NCI-H1930 (cell line): ENCODE data around the gene POFUT2.
A peak's percentile ranks its signal among the peaks of the same experiment; 100 is the strongest.

Experiments
- DNase-seq, 2 experiments: peaks; one replicate each; lab custom pipeline; 2025; lab: John Stamatoyannopoulos, UW

The POFUT2 gene

DNA sequence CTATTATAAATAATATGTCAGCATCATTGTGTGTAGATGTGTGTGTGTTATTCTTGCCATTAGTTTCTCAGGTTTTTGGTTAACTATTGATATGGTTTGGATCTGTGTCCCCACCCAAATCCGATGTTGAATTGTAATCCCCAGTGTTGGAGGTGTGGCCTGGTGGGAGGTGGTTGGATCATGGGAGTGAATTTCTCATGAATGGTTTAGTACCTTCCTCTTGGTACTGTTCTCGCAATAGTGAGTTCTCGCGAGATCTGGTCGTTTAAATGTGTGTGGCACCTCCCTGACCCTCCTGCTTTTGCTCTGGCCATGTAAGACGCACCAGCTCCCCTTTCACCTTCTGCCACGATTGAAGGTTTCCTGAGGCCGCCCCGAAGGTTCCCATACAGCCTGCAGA lies 9.6 kb upstream of the POFUT2 start:
- no peak for DNase-seq

DNA sequence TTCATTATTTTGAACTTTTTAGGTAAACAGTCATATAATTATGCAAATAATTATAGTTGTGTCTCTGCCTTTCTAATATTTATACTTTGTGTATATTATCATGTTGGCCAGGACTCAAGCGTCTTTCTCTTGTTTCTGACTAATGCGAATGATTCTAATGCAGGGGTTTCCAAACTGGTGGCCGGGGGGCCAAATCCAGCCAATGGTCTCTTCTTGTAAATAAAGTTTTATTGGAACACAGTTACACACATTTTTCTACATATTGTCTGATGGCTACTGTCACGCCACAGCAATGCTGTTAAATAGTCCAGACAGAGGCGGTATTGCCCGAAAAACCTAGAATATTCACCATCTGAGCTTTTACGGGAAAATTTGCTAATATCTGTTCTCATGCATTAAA lies 8.9 kb upstream of the POFUT2 start:
- DNase-seq = no peak

DNA sequence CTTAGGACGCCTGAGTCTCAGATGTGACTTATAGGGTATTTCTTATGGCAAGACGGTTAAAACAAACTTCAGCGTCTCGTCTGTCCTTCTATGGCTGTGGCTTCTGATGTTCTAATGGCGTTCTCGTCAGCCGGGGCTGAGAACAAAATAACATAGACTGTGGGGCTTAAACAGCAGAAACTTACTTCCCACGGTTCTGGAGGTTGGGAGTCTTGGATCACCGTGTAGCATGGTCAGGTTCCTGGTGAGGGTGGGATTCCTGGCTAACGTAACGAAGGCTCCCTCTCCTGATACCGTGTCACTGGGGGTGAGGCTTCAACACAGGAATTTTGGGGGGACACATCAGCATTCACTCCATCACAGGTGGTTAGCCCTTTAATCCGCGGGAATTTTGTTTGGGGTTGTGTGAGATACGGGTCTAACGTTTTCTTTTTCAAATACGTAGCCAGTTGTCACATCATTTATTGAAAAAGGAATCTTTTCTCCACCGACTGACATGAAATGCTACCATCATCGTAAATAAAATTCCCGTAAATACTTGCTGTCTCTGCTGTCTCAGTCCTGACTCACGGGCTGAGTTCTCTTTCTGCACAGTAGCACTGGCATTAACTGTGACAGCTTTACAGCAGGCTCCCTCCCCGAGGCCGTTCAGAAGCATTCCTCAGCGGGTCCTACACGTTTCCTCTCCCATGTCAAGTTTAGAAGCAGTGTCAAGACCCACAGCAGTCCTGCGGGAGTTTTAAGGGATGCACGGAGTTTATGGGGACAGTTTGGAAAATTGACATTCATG lies 8.1 kb upstream of the POFUT2 start:
- no peak for DNase-seq

DNA sequence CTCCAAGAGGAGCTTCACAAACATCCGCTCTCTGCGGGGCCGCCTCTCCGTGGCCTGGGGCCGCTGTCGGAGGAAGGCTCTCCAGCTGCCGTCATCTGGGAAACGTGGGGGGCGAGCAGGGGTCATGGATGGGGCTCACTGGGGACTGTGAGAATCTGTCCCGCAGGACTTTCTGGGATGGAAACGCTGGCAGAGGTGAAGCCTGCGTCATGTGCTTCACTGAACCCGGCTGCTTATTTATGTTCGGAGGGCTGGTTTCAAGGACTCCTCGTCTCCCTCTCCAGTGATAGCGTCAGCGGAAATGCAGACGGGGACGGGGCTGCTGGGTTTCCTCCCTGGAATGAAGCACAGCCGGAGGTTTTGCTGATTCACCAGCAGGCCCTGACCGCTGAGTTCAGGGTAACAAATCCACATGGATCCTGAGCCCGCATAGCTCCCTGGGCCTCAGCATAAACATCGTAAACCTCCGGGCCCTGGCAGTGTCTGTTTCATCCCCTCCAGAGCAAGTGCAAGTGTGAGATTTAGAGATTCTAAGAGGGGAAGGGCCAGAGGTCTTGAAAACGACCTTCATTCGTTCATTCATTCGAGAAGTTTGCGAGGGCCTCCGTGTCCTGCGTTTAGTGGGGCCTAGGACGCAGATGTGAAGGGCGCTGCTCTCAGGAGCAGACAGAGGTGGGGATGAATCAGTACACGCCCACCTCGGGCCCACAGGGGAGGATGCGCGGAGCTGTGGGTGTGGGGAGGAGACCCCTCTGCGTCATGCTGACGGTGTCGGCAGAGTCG lies 7.0 kb upstream of the POFUT2 start:
- no peak for DNase-seq

DNA sequence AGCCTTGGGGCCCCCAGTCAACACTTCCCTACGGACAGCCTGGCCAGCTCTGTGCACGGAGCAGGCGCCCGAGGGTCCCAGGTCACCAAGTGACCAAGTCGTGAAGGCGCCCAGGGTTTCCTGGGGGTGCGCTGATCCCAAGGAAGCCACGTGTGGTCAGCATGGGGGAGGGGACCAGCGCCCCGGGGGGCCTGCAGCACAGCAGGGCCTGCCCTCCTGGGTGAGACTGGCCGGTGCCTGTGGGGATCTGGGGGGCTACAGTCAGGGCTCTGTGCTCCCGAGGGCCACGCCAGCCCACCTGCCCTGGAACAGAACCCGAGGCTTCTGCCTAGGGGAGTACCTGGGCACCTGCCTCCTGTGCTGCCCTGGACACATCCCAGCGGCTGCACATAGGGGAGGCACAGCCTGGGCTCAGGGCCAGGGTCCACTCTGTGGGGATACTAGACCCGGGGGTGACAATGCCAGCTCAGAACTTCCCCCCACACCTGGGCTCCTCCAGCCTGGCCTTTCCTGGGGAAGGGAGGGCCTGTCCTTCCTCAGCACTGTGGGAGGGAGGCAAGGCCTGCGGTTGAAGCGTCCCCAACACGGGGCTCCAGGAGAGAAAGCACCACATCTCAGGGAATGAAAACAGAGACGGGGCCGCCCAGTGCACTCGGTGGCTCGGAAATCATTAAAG lies 6.2 kb upstream of the POFUT2 start:
- DNase-seq = no peak

DNA sequence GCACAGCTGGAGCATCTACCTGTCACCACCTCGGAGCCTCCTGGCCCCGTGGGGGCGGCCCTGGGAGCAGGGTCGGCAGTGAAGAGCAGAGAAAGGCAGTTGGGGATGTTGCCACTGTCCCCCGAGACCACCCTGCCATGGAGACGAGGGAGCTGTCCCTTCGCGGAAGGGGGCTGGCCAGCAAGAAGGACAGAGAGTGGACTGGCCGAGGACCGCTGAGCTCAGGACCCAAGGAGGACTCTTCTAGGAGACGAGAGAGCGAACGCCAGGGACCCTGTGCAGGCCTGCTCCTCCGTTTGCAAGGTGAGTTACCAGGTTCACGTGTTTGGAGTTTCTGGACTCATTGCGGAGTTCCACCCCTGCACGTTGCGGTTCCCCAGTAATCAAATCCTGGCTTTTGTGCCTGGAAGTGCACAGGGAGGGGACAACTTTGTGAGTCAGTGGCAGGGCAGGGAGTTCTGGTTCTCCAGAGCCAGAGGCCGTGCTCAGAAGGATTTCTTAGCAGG lies 5.6 kb upstream of the POFUT2 start:
- DNase-seq = no peak

DNA sequence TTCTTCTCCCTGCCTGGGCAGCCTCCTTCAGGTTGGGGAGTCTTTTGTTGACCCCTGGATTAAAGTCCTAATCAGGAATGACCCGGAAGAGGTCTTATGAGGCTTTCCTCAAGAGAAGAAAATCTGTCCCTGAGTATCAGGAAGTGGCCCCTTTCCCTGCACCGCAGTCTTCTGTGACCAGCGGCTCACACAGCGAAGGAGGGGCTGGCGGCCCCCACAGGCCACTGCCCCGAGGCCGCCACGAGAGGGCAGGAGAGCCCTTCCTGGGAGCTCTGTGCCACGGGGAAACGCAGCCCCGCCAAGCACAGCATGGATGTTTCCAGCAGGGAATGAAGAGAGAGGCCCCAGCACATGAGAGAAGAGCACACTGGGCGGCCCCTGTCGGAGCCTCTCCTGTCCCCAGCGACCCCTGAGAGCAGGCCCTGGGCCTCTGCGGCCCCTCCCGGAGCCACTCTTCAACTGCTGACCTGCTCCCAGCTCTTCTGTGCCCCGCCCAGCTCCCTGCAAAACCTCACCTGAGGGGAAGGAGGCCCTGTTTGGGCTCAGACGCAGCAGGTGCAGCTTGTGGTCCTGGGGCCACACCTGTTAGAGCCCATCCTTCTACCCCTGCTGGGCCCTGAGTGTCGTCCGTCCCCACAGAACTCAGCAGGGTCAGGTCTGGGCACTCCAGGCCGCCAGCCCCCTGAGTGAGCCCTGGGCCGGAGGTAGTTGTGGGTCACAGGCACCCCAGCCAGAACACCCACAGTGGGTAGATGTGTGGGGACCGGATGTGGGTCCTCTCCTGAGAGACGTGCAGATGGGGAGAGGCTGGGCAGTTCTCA lies 4.9 kb upstream of the POFUT2 start:
- DNase-seq = peak; percentile 26 to 66

DNA sequence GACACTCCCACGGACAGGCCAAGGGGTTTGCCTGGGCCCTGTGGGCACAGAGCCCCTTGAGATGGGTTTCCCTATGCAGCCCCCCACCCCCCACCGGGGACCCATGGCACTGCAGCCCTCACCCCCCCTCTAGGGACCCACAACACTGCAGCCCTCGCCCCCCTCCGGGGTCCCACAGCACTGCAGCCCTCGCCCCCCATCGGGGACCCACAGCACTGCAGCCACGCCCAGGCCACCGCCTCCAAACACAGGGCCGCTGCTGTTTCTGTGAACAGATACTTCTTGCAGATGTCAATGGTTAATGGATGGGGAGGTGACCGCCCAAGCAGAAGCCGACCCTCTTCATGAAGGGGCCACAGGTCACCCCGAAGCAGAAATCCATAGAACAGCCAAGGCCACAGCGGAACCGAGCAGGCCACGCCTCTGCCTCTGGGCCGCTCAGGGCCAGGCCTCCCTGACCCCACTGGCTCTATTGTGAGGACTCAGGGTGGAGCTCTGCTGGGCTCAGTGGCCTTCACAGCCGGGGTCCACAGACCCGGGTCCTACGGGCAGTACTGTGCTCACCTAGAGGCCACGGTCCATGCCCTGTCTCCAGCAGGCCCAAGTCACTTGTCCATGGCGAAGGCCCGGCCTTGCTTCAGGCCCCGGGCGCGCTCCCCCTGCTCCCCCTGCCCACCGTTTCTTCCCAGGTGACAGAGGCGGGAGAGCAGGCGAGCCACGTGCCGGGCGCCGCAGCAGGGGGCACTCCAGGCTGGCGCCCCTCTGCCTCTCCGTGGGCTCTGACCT lies 4.1 kb upstream of the POFUT2 start:
- DNase-seq = no peak

DNA sequence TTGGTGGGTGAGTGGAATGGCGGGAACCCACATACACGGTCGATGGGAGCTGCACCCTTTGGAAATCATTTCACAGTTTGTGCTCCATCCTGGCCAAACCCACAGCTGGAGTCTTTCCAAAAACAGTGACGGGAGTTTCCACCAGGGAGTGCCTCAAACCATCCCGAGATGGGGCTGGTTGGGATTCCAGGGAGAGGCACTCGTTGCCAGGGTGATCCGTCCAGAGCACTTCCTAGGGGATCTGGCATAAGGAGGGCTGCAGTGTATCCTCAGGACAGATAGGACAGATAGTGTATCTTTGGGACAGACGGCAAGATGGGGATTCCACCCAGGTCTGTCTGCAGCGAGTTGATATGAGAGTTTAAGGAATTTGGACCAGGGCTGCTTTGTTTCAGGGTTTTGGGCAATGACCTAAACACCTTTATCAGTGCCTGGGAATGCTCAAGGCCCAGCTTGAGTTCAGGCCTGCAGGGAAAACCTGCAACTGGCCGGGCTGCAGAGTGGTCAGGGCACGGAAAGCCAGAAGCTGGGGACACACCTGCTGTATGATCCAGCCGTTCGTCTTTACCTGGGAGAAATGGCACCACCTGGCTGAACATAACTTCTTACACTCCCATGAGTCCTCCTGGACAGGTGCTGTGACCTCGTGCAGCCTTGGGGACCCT lies 3.4 kb upstream of the POFUT2 start:
- DNase-seq = no peak

DNA sequence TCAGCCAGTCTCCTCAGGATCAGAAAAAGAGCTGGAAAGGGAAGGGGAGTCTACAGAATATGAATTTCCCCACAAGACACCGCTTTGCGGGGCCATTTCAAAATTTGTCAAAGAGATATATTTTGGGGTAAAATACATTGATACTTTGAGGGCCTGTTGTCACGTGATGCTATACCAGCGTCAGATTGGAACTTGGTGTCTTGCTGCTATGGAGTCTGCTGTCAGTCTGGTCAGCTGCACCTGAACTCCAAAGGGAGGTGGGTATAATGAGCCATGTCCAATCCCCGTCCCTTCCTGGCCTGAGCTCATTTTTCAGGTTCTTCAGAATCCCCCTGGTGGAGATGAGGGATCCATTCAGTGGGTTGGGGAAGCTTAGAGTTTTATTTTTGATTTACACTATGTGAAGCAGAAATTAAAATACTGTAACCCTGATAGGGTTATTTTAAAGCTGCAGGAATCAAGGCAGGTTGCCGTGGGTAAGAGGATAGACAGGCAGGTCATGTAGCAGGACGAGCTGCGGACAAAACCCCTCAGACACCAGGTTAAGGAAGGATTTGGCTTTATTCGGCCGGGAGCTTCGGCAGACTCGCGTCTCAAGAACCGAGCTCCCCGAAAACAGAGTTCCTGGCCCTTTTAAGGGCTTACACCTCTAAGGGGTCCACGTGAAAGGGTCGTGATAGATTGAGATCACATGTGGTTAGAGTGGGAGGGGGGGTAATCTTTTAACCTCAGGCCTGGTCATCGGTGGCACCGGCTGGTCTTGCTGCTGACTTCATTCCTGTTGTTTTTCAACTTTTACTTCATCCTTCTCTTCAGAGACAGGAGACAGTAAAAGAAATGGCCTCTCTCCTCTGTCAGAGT lies 2.2 kb upstream of the POFUT2 start:
- DNase-seq = no peak

DNA sequence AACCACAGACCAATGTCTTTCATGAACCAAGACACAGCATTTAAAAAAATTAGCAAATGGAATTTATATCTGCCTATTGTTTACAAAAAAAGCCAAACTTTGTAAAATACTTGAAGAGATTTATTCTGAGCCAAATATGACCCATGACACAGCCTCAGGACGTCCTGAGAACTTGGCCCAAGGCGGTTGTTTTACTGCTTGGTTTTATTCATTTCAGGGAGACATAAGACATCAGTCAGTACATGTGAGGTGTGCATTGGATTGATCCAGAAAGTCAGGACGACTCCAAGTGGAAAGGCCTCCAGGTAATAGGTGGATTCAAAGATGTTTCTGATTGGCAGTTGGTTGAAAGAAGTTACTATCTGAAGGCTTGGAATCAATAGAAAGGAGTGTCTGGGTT lies 1.4 kb upstream of the POFUT2 start:
- DNase-seq = no peak

DNA sequence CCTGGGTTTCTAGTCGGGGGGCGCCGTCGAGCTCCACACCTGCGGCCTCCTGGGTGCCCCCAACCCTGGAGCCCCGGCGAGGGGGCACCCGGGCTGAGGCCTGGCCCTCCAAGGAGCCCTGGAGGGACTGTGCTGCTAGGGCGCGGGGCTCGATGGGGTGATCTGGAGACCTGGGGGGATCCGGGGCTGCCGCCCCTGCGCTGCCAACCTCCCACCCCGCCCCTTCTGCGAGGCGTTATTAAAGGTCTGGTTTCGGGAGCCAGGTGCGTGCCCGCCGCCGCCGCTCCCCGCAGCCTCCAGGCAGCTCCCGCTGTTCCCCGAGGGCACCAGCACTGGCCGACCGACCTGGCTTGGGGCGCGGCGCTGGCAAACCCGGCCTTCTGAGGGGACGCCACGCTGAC lies 746 bp upstream of the POFUT2 start:
- no peak for DNase-seq

DNA sequence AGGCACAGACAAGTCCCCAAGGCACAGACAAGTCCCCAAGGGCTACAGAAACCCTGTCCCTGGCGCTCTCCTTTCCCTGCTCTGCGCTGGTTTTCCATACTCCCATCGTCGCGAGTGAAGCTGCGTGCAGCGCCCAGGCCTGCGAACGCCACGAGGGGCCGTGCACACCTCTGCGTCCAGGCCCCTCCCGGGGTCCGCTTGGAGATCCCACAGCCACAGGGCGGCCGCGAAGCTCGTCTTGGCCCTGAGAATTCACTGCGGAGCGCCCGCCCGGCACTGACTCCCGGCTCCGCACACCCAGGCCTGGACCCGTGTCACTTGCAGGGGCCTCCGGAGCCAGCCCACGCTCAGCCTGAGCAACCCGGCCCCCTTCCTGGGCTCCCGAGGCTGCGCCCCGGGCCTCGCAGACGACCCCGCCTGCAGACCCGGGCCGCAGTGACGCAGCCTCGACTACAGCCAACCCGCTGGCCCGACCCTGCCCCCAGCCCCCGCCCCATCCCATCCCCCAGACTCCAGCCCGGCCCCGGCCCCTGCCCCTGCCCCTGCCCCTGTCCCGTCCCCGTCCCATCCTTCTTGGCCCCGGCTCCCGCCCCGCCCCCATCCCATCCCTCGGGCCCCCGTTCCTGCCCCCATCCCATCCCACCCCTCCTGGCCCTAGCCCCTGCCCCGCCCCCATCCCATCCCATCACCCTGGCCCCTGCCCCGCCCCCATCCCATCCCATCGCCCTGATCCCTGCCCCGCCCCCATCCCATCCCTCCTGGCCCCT lies 841 bp downstream of the POFUT2 start:
- no peak for DNase-seq

DNA sequence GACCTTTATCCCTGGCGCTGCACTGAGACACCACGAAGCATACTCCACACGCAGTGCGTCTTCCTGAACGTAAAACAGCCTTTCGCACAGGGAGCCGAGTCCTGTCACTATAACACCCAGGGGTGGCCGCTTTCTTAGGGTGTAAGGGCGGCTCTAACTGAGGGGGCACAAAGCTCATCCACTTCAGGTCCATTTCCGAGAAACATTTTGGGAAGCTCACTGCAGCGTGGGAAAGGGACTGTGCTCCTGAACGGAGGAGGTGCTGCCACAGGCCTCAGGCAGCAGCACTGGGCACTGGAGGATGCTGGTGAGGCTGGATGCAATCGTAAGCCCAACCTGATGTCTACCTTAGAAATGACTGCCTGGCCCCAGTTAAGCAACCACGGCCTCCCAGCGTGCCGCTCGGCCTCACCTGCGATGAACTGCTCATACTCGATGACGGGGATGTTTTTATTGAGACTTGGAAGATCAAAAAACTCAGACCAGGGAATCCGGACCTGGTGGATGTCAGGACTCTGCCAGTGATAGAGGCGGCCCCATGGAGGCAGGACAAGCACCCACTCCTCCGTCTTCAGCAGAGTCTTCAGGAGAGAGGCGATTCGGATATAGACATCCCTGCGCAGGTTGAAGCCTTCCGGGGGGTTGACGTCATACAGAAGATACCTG lies 2.3 kb downstream of the POFUT2 start:
- DNase-seq = no peak

DNA sequence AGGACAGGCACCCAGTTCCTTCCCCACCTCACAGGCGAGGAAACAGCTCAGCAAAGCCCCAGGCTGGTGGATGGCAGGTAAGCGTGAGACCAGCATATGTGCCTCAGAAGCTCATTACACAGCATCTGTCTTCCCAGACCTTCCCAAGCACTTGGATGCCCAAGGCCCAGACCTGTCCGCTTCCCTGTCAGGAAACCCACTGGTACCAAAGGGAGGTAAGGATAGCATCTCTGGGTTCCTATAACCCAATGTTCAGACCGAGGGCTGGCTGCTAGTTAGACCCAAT lies 3.3 kb downstream of the POFUT2 start:
- no peak for DNase-seq

DNA sequence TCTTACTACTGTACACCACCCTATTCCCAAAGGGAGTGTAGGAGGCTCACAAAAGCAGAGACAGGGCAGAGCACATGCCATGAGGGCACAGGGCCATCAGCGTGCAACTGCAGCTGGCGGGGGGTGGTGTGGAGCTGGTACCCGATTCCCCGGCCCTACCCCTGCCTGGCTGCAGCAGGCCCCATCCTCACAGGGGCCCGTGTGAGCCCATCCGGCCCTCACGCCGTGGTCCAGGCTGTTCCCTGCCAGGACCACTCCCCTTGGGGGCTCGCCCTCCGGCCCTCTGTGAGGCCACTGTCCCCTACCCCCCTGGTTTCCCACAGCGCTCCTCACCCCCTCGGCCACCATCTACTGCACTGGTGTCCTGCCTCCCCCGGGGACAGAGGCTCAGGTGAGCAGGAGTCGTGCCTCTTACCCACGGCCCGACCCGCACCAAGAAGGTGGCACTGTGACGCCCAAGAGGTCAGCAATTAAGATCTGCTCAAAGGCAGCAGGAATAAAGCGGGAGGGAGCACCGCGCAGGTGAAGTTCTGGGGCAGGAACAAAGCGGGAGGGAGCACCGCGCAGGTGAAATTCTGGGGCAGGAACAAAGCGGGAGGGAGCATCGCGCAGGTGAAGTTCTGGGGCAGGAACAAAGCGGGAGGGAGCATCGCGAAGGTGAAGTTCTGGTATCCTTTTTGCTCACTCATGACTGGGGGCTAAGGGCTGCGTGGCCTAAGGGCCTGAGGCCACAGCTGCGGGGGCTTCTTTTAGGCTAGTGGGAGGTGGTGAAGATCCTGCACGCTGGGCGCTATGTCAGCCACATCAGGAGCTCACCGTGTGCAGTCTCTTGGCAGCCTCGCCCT lies 3.9 kb downstream of the POFUT2 start:
- DNase-seq = no peak

DNA sequence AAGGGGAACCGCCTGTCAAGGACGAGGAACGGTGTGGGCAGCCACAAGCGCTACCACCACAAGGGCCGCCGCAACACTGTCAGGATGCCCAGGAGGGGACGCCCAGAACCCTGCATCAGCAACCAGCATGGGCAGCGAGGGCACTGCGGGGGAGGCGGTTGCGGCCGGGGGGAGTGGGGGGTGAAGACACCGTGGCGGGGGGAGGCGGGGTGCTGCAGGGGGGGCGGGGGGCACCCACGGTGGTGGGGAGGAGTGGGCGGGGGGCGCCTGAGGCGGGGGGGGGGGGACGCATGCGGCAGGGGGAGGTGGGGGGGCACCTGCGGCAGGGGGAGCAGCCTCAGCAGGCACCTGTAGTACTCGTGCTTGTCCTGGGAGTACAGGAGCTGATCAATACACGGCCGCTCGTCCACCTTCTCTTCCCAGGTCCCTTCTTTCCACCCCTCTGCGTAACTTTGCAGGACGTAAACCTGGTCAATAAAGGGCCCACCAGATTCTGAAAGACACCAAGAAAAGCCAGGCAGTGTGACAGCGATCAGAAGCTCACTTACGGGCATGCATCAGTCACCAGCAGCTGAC lies 4.6 kb downstream of the POFUT2 start:
- DNase-seq = no peak
